ENCODE data around the gene CENPQ. TPM values are rescaled to one million over a fixed set of nuclear protein-coding genes. Genes with fewer than 3 reads are reported as not detected.

The CENPQ gene
- total and polyA plus RNA-seq, 2 experiments from 2014 or later: 20.2 to 41.5 TPM

GRCh38 chr6:49430866-49431265 is 32.3 kb upstream of the CENPQ start:
- Histone ChIP-seq H3F3A (replicated peaks; ENCODE audit: low read depth) (no peaks in the 10 kb centered on the region), H3K4me1 (ENCODE audit: insufficient read depth) (no peaks in the 10 kb centered on the region), H3K79me2 (replicated peaks; ENCODE audit: insufficient read depth) (no peaks in the 10 kb centered on the region), H2AFZ (no peak overlapping the region), H3K36me3 (ENCODE audit: insufficient read depth) (no peaks in the 10 kb centered on the region), H3K4me3 (no peak overlapping the region), H3K27me3 (ENCODE audit: insufficient read depth) (no peaks in the 10 kb centered on the region), H4K20me1 (replicated peaks; ENCODE audit: insufficient read depth) (no peaks in the 10 kb centered on the region), H3K9me2 (ENCODE audit: insufficient read depth) (no peaks in the 10 kb centered on the region), H3K27ac (ENCODE audit: low read depth) (no peak overlapping the region), H3K4me2 (no peak overlapping the region)
- TF ChIP-seq ETS1 (IDR thresholded peaks at IDR 0.05): no peak
- no peak for TF ChIP-seq ZNF462 (CRISPR knock-in tag; IDR thresholded peaks at IDR 0.05)
- TF ChIP-seq CREB1 (CRISPR knock-in tag; IDR thresholded peaks at IDR 0.05; ENCODE audit: low read depth): no peak
- no peak for TF ChIP-seq POLR2AphosphoS5 (IDR thresholded peaks at IDR 0.05; ENCODE audit: low read depth)
- TF ChIP-seq JUNB (IDR thresholded peaks at IDR 0.05; ENCODE audit: unreplicated experiment): no peak
- TF ChIP-seq CTCF (conservative IDR thresholded peaks at IDR 0.05; ENCODE audit: low read depth in 2 of 2): no peak
- no peak for TF ChIP-seq NANOG (IDR thresholded peaks at IDR 0.05; ENCODE audit: borderline replicate concordance)
- no peaks in the 10 kb centered on the region for H3K27me3 Mint-ChIP-seq (ENCODE audit: insufficient read depth, low read depth, poor library complexity)
- H3K4me1 Mint-ChIP-seq: no peaks in the 10 kb centered on the region
- no peak overlapping the region for H3K27ac Mint-ChIP-seq
- DNase-seq (ENCODE audit: low spot score) (no peak), ATAC-seq (no peak)
- H3K36me3 Mint-ChIP-seq (ENCODE audit: low read depth): peaks cover 7% of the 10 kb centered on the region; the same call in 2 of the 3 replicates
- H3K9me3 Mint-ChIP-seq: no peaks in the 10 kb centered on the region
- no peak overlapping the region for H3K4me3 Mint-ChIP-seq
